CD14-positive monocyte (primary cell): Measurements from ENCODE around the gene PADI4. TPM values are rescaled to one million over a fixed set of nuclear protein-coding genes. Genes with fewer than 3 reads are reported as not detected.

Source experiments
- DNase-seq, 3 donors: peaks; one replicate each; pipeline ENCODE4 v3.0.0-alpha.2; 2011 to 2022
- H2AFZ ChIP-seq: 2 replicates; pipeline ENCODE4 v1.6.0; 2012; ENCODE audit warnings: mild to moderate bottlenecking, low read depth, low read length, inconsistent platforms; ENCODE audit not compliant: insufficient read depth, poor library complexity, severe bottlenecking
- H3K27ac ChIP-seq, 2 donors: 1 replicate in 1 of 2; 2 replicates in 1 of 2; pipeline ENCODE4 v1.5.1; 2012 to 2013; ENCODE audit warnings: low read length in 2 of 2, control low read depth in 1 of 2, inconsistent platforms in 1 of 2, low read depth in 1 of 2, mild to moderate bottlenecking in 1 of 2
- H3K27me3 ChIP-seq, 2 donors: one replicate each; pipeline versions ENCODE4 v1.6.0 to v1.6.1; 2011 to 2013; ENCODE audit warnings: low read length in 2 of 2; ENCODE audit not compliant: control insufficient read depth in 2 of 2, insufficient read depth in 2 of 2
- H3K36me3 ChIP-seq, 2 donors: replicated peaks in 1 of 2; 1 replicate in 1 of 2; 2 replicates in 1 of 2; pipeline versions ENCODE4 v1.5.1 to v1.6.1; 2012 to 2013; ENCODE audit warnings: low read length in 2 of 2, control low read depth in 1 of 2, inconsistent platforms in 1 of 2, mild to moderate bottlenecking in 1 of 2; ENCODE audit not compliant: insufficient read depth in 2 of 2, control insufficient read depth in 1 of 2
- H3K4me1 ChIP-seq, 2 donors: 1 replicate in 1 of 2; 2 replicates in 1 of 2; pipeline versions ENCODE4 v1.5.1 to v1.6.1; 2012 to 2013; ENCODE audit warnings: low read length in 2 of 2, control low read depth in 1 of 2, inconsistent platforms in 1 of 2, mild to moderate bottlenecking in 1 of 2, moderate library complexity in 1 of 2; ENCODE audit not compliant: insufficient read depth in 2 of 2, control insufficient read depth in 1 of 2
- H3K4me2 ChIP-seq: replicated peaks from 2 replicates; pipeline ENCODE3; 2012; ENCODE audit warnings: low read length, moderate library complexity, mild to moderate bottlenecking; ENCODE audit not compliant: poor library complexity, severe bottlenecking; ENCODE audit errors: extremely low read depth
- H3K4me3 ChIP-seq, 3 experiments: fragments of 200-600 bp in 1 of 3; sonication (generic) in 1 of 3; replicated peaks in 1 of 3; 1 replicate in 2 of 3; 2 replicates in 1 of 3; pipeline ENCODE4 v1.5.1; 2011 to 2013; ENCODE audit warnings: low read length in 3 of 3, mild to moderate bottlenecking in 3 of 3, control low read depth in 2 of 3, low read depth in 2 of 3, inconsistent platforms in 1 of 3, moderate library complexity in 1 of 3
- H3K79me2 ChIP-seq: 2 replicates; pipeline ENCODE4 v1.6.0; 2012; ENCODE audit warnings: mild to moderate bottlenecking, control low read depth, inconsistent platforms, low read length, moderate library complexity; ENCODE audit not compliant: insufficient read depth
- H3K9ac ChIP-seq: 2 replicates; pipeline ENCODE4 v1.6.0; 2017; ENCODE audit warnings: low read length, mild to moderate bottlenecking; ENCODE audit not compliant: insufficient read depth, poor library complexity, severe bottlenecking
- H3K9me3 ChIP-seq, 2 donors: replicated peaks in 1 of 2; 1 replicate in 1 of 2; 2 replicates in 1 of 2; pipeline versions ENCODE4 v1.5.1 to v1.6.1; 2012 to 2013; ENCODE audit warnings: low read length in 2 of 2, control low read depth in 1 of 2; ENCODE audit not compliant: control insufficient read depth in 1 of 2, insufficient read depth in 1 of 2
- H4K20me1 ChIP-seq: 2 replicates; pipeline ENCODE4 v1.6.0; 2012; ENCODE audit warnings: mild to moderate bottlenecking, low read length, control low read depth, moderate library complexity; ENCODE audit not compliant: insufficient read depth
- H3K27ac Mint-ChIP-seq, 7 donors: one replicate each; pipeline ENCODE4 v1.8.0; 2020; ENCODE audit warnings: mild to moderate bottlenecking in 7 of 7, mixed read lengths in 7 of 7, moderate library complexity in 6 of 7, inconsistent platforms in 2 of 7
- H3K27me3 Mint-ChIP-seq, 3 donors: one replicate each; pipeline ENCODE4 v1.8.0; 2021 to 2022; ENCODE audit warnings: low read depth in 3 of 3, mild to moderate bottlenecking in 3 of 3, mixed read lengths in 3 of 3, moderate library complexity in 3 of 3, inconsistent platforms in 1 of 3
- H3K36me3 Mint-ChIP-seq, 2 donors: one replicate each; pipeline ENCODE4 v1.8.0; 2020; ENCODE audit warnings: mixed read lengths in 2 of 2, inconsistent platforms in 1 of 2, mild to moderate bottlenecking in 1 of 2
- H3K4me1 Mint-ChIP-seq: one replicate; pipeline ENCODE4 v1.8.0; 2020; ENCODE audit warnings: mild to moderate bottlenecking, mixed read lengths
- H3K4me3 Mint-ChIP-seq, 2 donors: one replicate each; pipeline ENCODE4 v1.8.0; 2020; ENCODE audit warnings: mild to moderate bottlenecking in 2 of 2, mixed read lengths in 2 of 2, moderate library complexity in 1 of 2
- H3K9me3 Mint-ChIP-seq, 7 donors: one replicate each; pipeline ENCODE4 v1.8.0; 2020 to 2022; ENCODE audit warnings: mixed read lengths in 7 of 7, mild to moderate bottlenecking in 6 of 7, moderate library complexity in 6 of 7, inconsistent platforms in 2 of 7
- WGBS: methylation state at CpG from one replicate; pipeline ENCODE4 v1.1.5; 2013; ENCODE audit warnings: missing lambda C conversion rate; ENCODE audit not compliant: insufficient coverage; 5-methylcytosine and 5-hydroxymethylcytosine counted together
- intact Hi-C, 2 donors: fragments of 100-400 bp; cut with micrococcal nuclease; formaldehyde crosslinking; loops; one replicate each; pipeline versions ENCODE4 v1.15.0 to v1.15.1; 2023
- polyA plus RNA-seq, 3 donors: library from polyadenylated mRNA; depleted of rRNA in 1 of 3; unstranded in 2 of 3; stranded (reverse) in 1 of 3; fragments of 300-500 nt in 2 of 3; fragments of >200 nt in 1 of 3; fragmentation: Illumina TruSeq in 2 of 3; gene quantifications; 1 replicate in 2 of 3; 2 replicates in 1 of 3; pipeline ENCODE4 v1.2.3, GENCODE V29; 2012 to 2021
- TF ChIP-seq, protein P1 (sequence below): fragments of 200-600 bp; IDR thresholded peaks from one replicate; pipeline ENCODE4 v1.8.0; 2022; ENCODE audit warnings: antibody characterized with exemption, mild to moderate bottlenecking

Gene PADI4
- polyA plus RNA-seq, 3 donors = 160 to 356 (median 164) TPM

DNA sequence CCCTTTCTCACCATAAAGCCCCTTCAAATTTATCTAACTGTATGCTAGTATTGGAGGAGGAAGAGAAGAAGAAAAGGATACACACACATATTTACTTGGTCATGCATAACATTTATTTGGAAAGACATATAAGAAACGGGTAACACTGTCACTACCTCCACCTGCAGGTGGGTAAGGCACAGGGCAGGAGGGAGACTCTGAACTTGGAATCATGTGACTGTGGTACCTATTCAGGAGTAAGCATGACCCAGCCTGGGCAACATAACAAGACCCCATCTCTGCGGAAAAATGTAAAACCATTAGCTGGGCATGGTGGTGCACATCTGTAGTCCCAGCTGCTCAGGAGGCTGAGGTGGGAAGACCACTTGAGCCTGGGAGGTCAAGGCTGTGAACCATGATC, 62.6 kb downstream of the PADI4 start:
- intact Hi-C loops = no loop called here
- no peak overlapping the region for H3K9ac ChIP-seq
- 83% methylated on average over 1 of the region's 2 CpGs for WGBS
- H3K4me2 ChIP-seq = no peak overlapping the region
- H3K79me2 ChIP-seq = no peaks in the 10 kb centered on the region
- H3K27ac Mint-ChIP-seq = peak overlapping the region in 1 of 7 donors; percentile 42
- peaks cover 2 to 6% (median 5%) of the 10 kb centered on the region in 3 donors for H3K27me3 Mint-ChIP-seq
- peaks cover 0 to 2% (median 0%) of the 10 kb centered on the region in 7 donors for H3K9me3 Mint-ChIP-seq
- no peak overlapping the region for H3K27ac ChIP-seq
- H3K27me3 ChIP-seq = no peaks in the 10 kb centered on the region
- DNase-seq = no peak
- TF ChIP-seq, protein P1, sequence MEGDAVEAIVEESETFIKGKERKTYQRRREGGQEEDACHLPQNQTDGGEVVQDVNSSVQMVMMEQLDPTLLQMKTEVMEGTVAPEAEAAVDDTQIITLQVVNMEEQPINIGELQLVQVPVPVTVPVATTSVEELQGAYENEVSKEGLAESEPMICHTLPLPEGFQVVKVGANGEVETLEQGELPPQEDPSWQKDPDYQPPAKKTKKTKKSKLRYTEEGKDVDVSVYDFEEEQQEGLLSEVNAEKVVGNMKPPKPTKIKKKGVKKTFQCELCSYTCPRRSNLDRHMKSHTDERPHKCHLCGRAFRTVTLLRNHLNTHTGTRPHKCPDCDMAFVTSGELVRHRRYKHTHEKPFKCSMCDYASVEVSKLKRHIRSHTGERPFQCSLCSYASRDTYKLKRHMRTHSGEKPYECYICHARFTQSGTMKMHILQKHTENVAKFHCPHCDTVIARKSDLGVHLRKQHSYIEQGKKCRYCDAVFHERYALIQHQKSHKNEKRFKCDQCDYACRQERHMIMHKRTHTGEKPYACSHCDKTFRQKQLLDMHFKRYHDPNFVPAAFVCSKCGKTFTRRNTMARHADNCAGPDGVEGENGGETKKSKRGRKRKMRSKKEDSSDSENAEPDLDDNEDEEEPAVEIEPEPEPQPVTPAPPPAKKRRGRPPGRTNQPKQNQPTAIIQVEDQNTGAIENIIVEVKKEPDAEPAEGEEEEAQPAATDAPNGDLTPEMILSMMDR = no peak
- H4K20me1 ChIP-seq = no peaks in the 10 kb centered on the region
- H3K9me3 ChIP-seq = no peaks in the 10 kb centered on the region
- H3K4me3 Mint-ChIP-seq = no peak overlapping the region
- no peak overlapping the region for H3K4me3 ChIP-seq
- H3K4me1 ChIP-seq = peaks cover 2 to 6% of the 10 kb centered on the region in 2 donors
- H3K36me3 ChIP-seq = no peaks in the 10 kb centered on the region
- H3K36me3 Mint-ChIP-seq = no peaks in the 10 kb centered on the region
- peaks cover 2% of the 10 kb centered on the region for H3K4me1 Mint-ChIP-seq
- no peak overlapping the region for H2AFZ ChIP-seq

DNA sequence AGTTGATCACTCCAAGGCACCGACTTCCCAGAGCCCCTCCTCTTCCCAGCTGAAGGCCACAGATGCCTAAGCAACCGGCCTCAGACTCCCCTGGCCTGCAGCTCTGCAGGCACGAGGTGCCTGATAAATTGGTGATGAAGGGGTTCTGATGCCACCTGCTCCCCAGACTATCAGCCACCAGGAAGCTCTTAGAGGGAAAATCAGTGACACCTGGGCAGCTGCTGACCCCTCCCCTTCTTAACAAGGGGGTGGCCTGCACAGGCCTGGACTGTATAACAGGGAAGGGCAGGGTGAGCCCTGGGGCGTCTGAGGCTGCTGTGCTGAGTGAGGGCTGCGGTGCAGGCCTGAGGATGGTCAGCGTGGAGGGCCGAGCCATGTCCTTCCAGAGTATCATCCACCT, 63.9 kb downstream of the PADI4 start, which contains the start of gene PADI6:
Gene PADI6, plus strand, starts transcription at position 301 of the 400 bp plus-strand sequence. Its CDS starts 50 bp downstream, at position 351.
- H3K9me3 Mint-ChIP-seq = no peaks in the 10 kb centered on the region
- WGBS = 90% methylated on average over 4 of the region's 7 CpGs
- Histone ChIP-seq H3K9ac (no peak within 1 kb of the TSS), H3K4me1 (no peaks in the 10 kb centered on the region), H3K27me3 (no peaks in the 10 kb centered on the region), H3K4me2 (no peak within 1 kb of the TSS), H3K4me3 (no peak within 1 kb of the TSS), H3K79me2 (no peaks in the 10 kb centered on the region), H3K27ac (no peak within 1 kb of the TSS), H4K20me1 (no peaks in the 10 kb centered on the region), H2AFZ (no peak within 1 kb of the TSS), H3K9me3 (no peaks in the 10 kb centered on the region), H3K36me3 (no peaks in the 10 kb centered on the region)
- intact Hi-C loops = no loop called here
- no peak for DNase-seq
- H3K27me3 Mint-ChIP-seq = peaks cover 3 to 6% (median 5%) of the 10 kb centered on the region in 3 donors
- H3K4me1 Mint-ChIP-seq = no peaks in the 10 kb centered on the region
- H3K4me3 Mint-ChIP-seq = no peak within 1 kb of the TSS
- TF ChIP-seq, protein P1 = no peak
- H3K27ac Mint-ChIP-seq = peak within 1 kb of the TSS in 2 of 7 donors; percentile 41 to 52
- no peaks in the 10 kb centered on the region for H3K36me3 Mint-ChIP-seq
